ENCODE data around the gene FSD2.

DNA sequence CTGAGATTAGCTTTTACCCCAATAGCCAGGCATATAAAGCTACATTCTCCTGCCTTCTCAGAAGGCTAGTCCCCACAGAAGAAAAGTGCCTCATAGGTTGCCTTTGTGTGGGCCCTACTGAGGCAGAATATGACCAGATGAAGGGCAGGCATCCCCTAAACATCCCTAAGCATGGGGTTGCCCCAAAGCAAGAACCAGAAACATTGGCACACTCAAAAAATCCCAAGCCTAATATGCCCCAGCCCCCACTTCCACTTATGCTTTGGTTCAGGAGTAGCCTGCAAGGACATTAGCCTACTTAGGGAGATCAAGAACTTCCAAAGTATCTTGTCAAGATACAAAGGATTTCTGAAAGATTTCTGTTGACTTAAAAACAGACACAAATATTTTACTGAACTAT, 33.3 kb upstream of the FSD2 start:
- TF ChIP-seq, protein P1, sequence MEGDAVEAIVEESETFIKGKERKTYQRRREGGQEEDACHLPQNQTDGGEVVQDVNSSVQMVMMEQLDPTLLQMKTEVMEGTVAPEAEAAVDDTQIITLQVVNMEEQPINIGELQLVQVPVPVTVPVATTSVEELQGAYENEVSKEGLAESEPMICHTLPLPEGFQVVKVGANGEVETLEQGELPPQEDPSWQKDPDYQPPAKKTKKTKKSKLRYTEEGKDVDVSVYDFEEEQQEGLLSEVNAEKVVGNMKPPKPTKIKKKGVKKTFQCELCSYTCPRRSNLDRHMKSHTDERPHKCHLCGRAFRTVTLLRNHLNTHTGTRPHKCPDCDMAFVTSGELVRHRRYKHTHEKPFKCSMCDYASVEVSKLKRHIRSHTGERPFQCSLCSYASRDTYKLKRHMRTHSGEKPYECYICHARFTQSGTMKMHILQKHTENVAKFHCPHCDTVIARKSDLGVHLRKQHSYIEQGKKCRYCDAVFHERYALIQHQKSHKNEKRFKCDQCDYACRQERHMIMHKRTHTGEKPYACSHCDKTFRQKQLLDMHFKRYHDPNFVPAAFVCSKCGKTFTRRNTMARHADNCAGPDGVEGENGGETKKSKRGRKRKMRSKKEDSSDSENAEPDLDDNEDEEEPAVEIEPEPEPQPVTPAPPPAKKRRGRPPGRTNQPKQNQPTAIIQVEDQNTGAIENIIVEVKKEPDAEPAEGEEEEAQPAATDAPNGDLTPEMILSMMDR (IDR thresholded peaks at IDR 0.05) = no peak
- TF ChIP-seq EZH2 (IDR thresholded peaks at IDR 0.05; ENCODE audit: borderline replicate concordance, insufficient read depth, low read depth, low read length, poor library complexity, severe bottlenecking) = no peak

All from B cell (primary cell).